Progenitor cell of endocrine pancreas (in vitro differentiated cells): ENCODE measurements around the gene BEND2. TPM values are rescaled to one million over a fixed set of nuclear protein-coding genes. Genes with fewer than 3 reads are reported as not detected.

Source experiments
- DNase-seq: peaks from one replicate; pipeline ENCODE4 v3.0.0; 2021; ENCODE audit warnings: low spot score; ENCODE audit not compliant: unreplicated experiment
- H3K27ac Mint-ChIP-seq: 2 replicates; pipeline ENCODE4 v1.8.0; 2021; ENCODE audit warnings: mild to moderate bottlenecking, moderate library complexity, mixed read lengths
- H3K27me3 Mint-ChIP-seq: 2 replicates; pipeline ENCODE4 v1.8.0; 2021; ENCODE audit warnings: mixed read lengths
- H3K36me3 Mint-ChIP-seq: 2 replicates; pipeline ENCODE4 v1.8.0; 2022; ENCODE audit warnings: mixed read lengths; ENCODE audit not compliant: insufficient read depth
- H3K4me1 Mint-ChIP-seq: 2 replicates; pipeline ENCODE4 v1.8.0; 2021; ENCODE audit warnings: low read depth, mixed read lengths
- H3K4me3 Mint-ChIP-seq: 2 replicates; pipeline ENCODE4 v1.8.0; 2021; ENCODE audit warnings: low read depth, mild to moderate bottlenecking, moderate library complexity, mixed read lengths
- H3K9me3 Mint-ChIP-seq: 2 replicates; pipeline ENCODE4 v1.8.0; 2021; ENCODE audit warnings: low read depth, mixed read lengths
- CTCF ChIP-seq: fragments of 200-600 bp; sonication (generic); IDR thresholded peaks from one replicate; pipeline ENCODE4 v1.5.0; 2021; ENCODE audit warnings: antibody characterized with exemption, mild to moderate bottlenecking; ENCODE audit not compliant: unreplicated experiment
- total RNA-seq: library from RNA; stranded (reverse); gene quantifications from 2 replicates; pipeline ENCODE4 v1.2.1, GENCODE V29; 2021

BEND2 gene
- total RNA-seq, 1 donor from 2014 or later, result not detected

- no peak for DNase-seq
- H3K27ac Mint-ChIP-seq, result no peak overlapping the region
- no peak overlapping the region for H3K4me3 Mint-ChIP-seq
- peaks cover 18% of the 10 kb centered on the region for H3K9me3 Mint-ChIP-seq
- no peaks in the 10 kb centered on the region for H3K4me1 Mint-ChIP-seq
- peaks cover 3% of the 10 kb centered on the region for H3K27me3 Mint-ChIP-seq
- H3K36me3 Mint-ChIP-seq, result no peaks in the 10 kb centered on the region
- no peak for TF ChIP-seq CTCF
Measured at GRCh38 chrX:18227458-18227857, 6.8 kb upstream of the BEND2 start.

- H3K4me3 Mint-ChIP-seq, result no peak overlapping the region
- DNase-seq, result no peak
- no peaks in the 10 kb centered on the region for H3K27me3 Mint-ChIP-seq
- no peaks in the 10 kb centered on the region for H3K4me1 Mint-ChIP-seq
- no peaks in the 10 kb centered on the region for H3K36me3 Mint-ChIP-seq
- TF ChIP-seq CTCF, result peak; percentile 51
- no peak overlapping the region for H3K27ac Mint-ChIP-seq
- peaks cover 3% of the 10 kb centered on the region for H3K9me3 Mint-ChIP-seq
Measured at GRCh38 chrX:18210470-18210869, 10.2 kb downstream of the BEND2 start.

GRCh38 chrX:18206657-18207056, 14.0 kb downstream of the BEND2 start:
- Mint-ChIP-seq H3K27me3 (no peaks in the 10 kb centered on the region), H3K27ac (no peak overlapping the region), H3K4me1 (no peaks in the 10 kb centered on the region), H3K36me3 (no peaks in the 10 kb centered on the region), H3K9me3 (peaks cover 4% of the 10 kb centered on the region), H3K4me3 (no peak overlapping the region)
- no peak for DNase-seq
- no peak for TF ChIP-seq CTCF

GRCh38 chrX:18203631-18204030, 17.1 kb downstream of the BEND2 start:
- H3K4me1 Mint-ChIP-seq, result no peaks in the 10 kb centered on the region
- no peak overlapping the region for H3K4me3 Mint-ChIP-seq
- no peaks in the 10 kb centered on the region for H3K36me3 Mint-ChIP-seq
- no peak for DNase-seq
- TF ChIP-seq CTCF, result no peak
- no peak overlapping the region for H3K27ac Mint-ChIP-seq
- H3K9me3 Mint-ChIP-seq, result peaks cover 11% of the 10 kb centered on the region
- no peaks in the 10 kb centered on the region for H3K27me3 Mint-ChIP-seq

- DNase-seq, result no peak
- no peak for TF ChIP-seq CTCF
- Mint-ChIP-seq H3K27me3 (no peaks in the 10 kb centered on the region), H3K36me3 (no peaks in the 10 kb centered on the region), H3K4me1 (no peaks in the 10 kb centered on the region), H3K4me3 (no peak overlapping the region), H3K9me3 (peaks cover 27% of the 10 kb centered on the region), H3K27ac (no peak overlapping the region)
Measured at GRCh38 chrX:18194688-18195087, 26.0 kb downstream of the BEND2 start.
